Measurements from ENCODE around the gene C3orf80. TPM values are rescaled to one million over a fixed set of nuclear protein-coding genes. Genes with fewer than 3 reads are reported as not detected.

C3orf80 gene
- total and polyA plus RNA-seq, 10 of the 15 experiments (the other 5 are each of a cell fraction or from before 2014, with no cell fraction given), result 0.02 to 0.04 TPM; not detected in 8

DNA sequence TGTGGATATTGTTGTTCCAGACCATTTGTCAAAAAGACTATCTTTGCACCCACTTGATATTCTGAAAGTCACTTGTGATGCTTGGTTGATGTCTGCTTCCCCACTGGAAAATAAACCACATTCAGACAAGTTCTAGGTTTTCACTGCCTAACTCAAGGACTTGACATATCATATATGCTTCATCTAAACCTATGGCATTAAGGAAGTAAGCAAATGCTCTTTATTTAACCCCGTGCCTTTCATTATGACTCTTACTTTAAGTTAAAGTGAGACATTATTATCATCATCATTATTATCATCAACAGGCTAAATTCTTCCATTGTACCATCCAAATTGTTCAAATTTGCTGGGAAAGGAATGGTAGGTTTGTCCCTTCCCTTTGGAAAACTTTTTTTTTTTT lies 30.8 kb upstream of the C3orf80 start:
- ATAC-seq (no peak), DNase-seq (ENCODE audit: low read depth, low spot score) (no peak), FAIRE-seq (no peak)
- H3K36me3 ChIP-seq (ENCODE audit: control insufficient read depth in 2 of 2, insufficient read depth in 2 of 2, low read length in 1 of 2), result no peaks in the 10 kb centered on the region
- intact Hi-C loops (cut with micrococcal nuclease; ENCODE audit: unreplicated experiment) (no loop called here), in situ Hi-C loops (cut with MboI) (no loop called here)
- H3K79me2 ChIP-seq (ENCODE audit: control insufficient read depth, insufficient read depth, low read length), result no peaks in the 10 kb centered on the region
- RAD21 ChIA-PET (ENCODE audit: unreplicated experiment), result no interaction called here
- H3K27me3 ChIP-seq (replicated peaks in 1 of 2; ENCODE audit: control insufficient read depth in 2 of 2, insufficient read depth in 2 of 2, low read length in 1 of 2), result no peaks in the 10 kb centered on the region
- WGBS (ENCODE audit: insufficient coverage, insufficient replicate concordance, low lambda C conversion rate, missing lambda C conversion rate), result 0% methylated on average over 1 of the region's 1 CpG
- no peak overlapping the region for H2AFZ ChIP-seq (ENCODE audit: control insufficient read depth, low read depth, low read length)
- H3K27ac ChIP-seq (ENCODE audit: control insufficient read depth, insufficient read depth), result no peak overlapping the region
- H3K4me2 ChIP-seq (ENCODE audit: control insufficient read depth, insufficient read depth), result no peak overlapping the region
- no peaks in the 10 kb centered on the region for H3K9me3 ChIP-seq (replicated peaks; ENCODE audit: control insufficient read depth, insufficient read depth, low read length)
- CTCF ChIA-PET, result no interaction called here
- H3K9ac ChIP-seq (ENCODE audit: control insufficient read depth, insufficient read depth, low read length), result no peak overlapping the region
- BruUV-seq (replicated peaks), result no TSS peak
- peak; percentile 10; the same call in 1 of the 2 replicates for TF ChIP-seq RUNX3 (IDR thresholded peaks at IDR 0.05; ENCODE audit: low read length)
- TF ChIP-seq JUNB (IDR thresholded peaks at IDR 0.05), result 0 out of 2 replicates have a peak, but pooled peaks have one; percentile 13
- no peak for TF ChIP-seq SREBF2 (IDR thresholded peaks at IDR 0.05; ENCODE audit: low read length)
- SMC1A ChIA-PET (ENCODE audit: uncharacterized antibody, unreplicated experiment), result interaction anchor here (1.0 kb wide), 1 partner anchor 20 kb away, joined by 4 read pairs; no protein-coding TSS in a partner anchor
- no peaks in the 10 kb centered on the region for H4K20me1 ChIP-seq (ENCODE audit: control insufficient read depth, insufficient read depth)
- H3K4me1 ChIP-seq (ENCODE audit: control insufficient read depth, insufficient read depth, low read length), result no peaks in the 10 kb centered on the region
- no peak overlapping the region for H3K4me3 ChIP-seq
- POLR2A ChIA-PET, result no interaction called here

DNA sequence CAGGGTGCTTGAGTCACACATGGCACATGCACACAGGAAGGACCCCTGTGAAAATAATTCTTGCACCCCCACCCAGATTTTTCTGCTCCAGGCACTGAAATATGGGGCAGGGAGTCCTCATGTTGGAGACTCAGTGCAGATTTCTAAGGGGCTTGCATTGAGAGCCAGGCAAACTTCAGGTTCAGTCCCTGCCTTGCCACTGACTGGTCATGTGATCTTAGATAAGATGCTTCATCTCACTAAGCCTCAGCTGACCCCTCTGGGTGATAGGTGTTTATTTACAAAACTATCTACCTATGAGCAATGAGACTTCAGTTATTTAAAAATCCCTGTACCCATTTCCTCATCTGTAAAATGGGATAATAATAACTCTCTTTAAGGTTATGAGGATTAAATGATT lies 30.1 kb upstream of the C3orf80 start:
- H3K4me1 ChIP-seq (ENCODE audit: control insufficient read depth, insufficient read depth, low read length), result no peaks in the 10 kb centered on the region
- no peaks in the 10 kb centered on the region for H3K79me2 ChIP-seq (ENCODE audit: control insufficient read depth, insufficient read depth, low read length)
- no peaks in the 10 kb centered on the region for H3K36me3 ChIP-seq (ENCODE audit: control insufficient read depth in 2 of 2, insufficient read depth in 2 of 2, low read length in 1 of 2)
- no peaks in the 10 kb centered on the region for H4K20me1 ChIP-seq (ENCODE audit: control insufficient read depth, insufficient read depth)
- FAIRE-seq, result no peak
- BruUV-seq (replicated peaks), result no TSS peak
- DNase-seq (ENCODE audit: low read depth, low spot score), result no peak
- ChIA-PET POLR2A (no interaction called here), CTCF (no interaction called here), RAD21 (ENCODE audit: unreplicated experiment) (no interaction called here), SMC1A (ENCODE audit: uncharacterized antibody, unreplicated experiment) (no interaction called here)
- no peak overlapping the region for H3K4me3 ChIP-seq
- H3K9me3 ChIP-seq (replicated peaks; ENCODE audit: control insufficient read depth, insufficient read depth, low read length), result no peaks in the 10 kb centered on the region
- H3K27ac ChIP-seq (ENCODE audit: control insufficient read depth, insufficient read depth), result no peak overlapping the region
- H3K4me2 ChIP-seq (ENCODE audit: control insufficient read depth, insufficient read depth), result no peak overlapping the region
- intact Hi-C loops (cut with micrococcal nuclease; ENCODE audit: unreplicated experiment) (no loop called here), in situ Hi-C loops (cut with MboI) (no loop called here)
- H2AFZ ChIP-seq (ENCODE audit: control insufficient read depth, low read depth, low read length), result no peak overlapping the region
- ATAC-seq, result no peak
- no peak overlapping the region for H3K9ac ChIP-seq (ENCODE audit: control insufficient read depth, insufficient read depth, low read length)
- H3K27me3 ChIP-seq (replicated peaks in 1 of 2; ENCODE audit: control insufficient read depth in 2 of 2, insufficient read depth in 2 of 2, low read length in 1 of 2), result no peaks in the 10 kb centered on the region
- TF ChIP-seq, protein P1, sequence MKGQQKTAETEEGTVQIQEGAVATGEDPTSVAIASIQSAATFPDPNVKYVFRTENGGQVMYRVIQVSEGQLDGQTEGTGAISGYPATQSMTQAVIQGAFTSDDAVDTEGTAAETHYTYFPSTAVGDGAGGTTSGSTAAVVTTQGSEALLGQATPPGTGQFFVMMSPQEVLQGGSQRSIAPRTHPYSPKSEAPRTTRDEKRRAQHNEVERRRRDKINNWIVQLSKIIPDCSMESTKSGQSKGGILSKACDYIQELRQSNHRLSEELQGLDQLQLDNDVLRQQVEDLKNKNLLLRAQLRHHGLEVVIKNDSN (IDR thresholded peaks at IDR 0.05; ENCODE audit: borderline replicate concordance, extremely low read length, insufficient read depth, low read depth, low read length), result no peak
- TF ChIP-seq BCL11A (IDR thresholded peaks at IDR 0.05; ENCODE audit: low read depth, low read length) (no peak), DPF2 (IDR thresholded peaks at IDR 0.05) (no peak), KLF5 (IDR thresholded peaks at IDR 0.05; ENCODE audit: partially characterized antibody) (no peak), MTA3 (IDR thresholded peaks at IDR 0.05; ENCODE audit: borderline replicate concordance, low read length) (no peak), YBX1 (IDR thresholded peaks at IDR 0.05) (no peak), HSF1 (IDR thresholded peaks at IDR 0.05; ENCODE audit: low read depth, low read length) (no peak), TCF12 (IDR thresholded peaks at IDR 0.05; ENCODE audit: low read depth, low read length) (no peak), SREBF2 (IDR thresholded peaks at IDR 0.05; ENCODE audit: low read length) (no peak), TCF7 (IDR thresholded peaks at IDR 0.05; ENCODE audit: borderline replicate concordance) (no peak), EZH2 (IDR thresholded peaks at IDR 0.05; ENCODE audit: borderline replicate concordance, control insufficient read depth, low read depth, low read length) (no peak), RB1 (IDR thresholded peaks at IDR 0.05; ENCODE audit: borderline replicate concordance) (no peak), SREBF1 (IDR thresholded peaks at IDR 0.05; ENCODE audit: low read length) (no peak), NKRF (conservative IDR thresholded peaks at IDR 0.05) (no peak)

Data from GM12878 (cell line).